IMR-90 (cell line): Measurements from ENCODE around the gene CD274. TPM values are rescaled to one million over a fixed set of nuclear protein-coding genes. Genes with fewer than 3 reads are reported as not detected.

Experiments used
- ATAC-seq: fragments of 200-7000 bp; cut with Tn5 transposase; 2 replicates; pipeline ENCODE4 v1.9.1; 2020; ENCODE audit warnings: low read depth, mild to moderate bottlenecking, moderate library complexity
- BruUV-seq: library from RNA; stranded (reverse); fragments of 400-500 nt; replicated peaks from 2 replicates; lab custom pipeline; 2021; lab: Mats Ljungman, UMichigan
- CTCF ChIA-PET: fragments of 300-600 bp; formaldehyde crosslinking; extraction: SDS; loops from one replicate; lab custom pipeline; 2021; ENCODE audit warnings: antibody characterized with exemption; lab: Yijun Ruan, JAX
- POLR2A ChIA-PET: fragments of 300-600 bp; sonication (Branson Sonifier 250); formaldehyde crosslinking; loops from one replicate; lab custom pipeline; 2022; ENCODE audit warnings: antibody characterized with exemption; ENCODE audit not compliant: unreplicated experiment; lab: Charles Lee
- DNase-seq: peaks from one replicate; pipeline ENCODE4 v3.0.0; 2013
- H2AFZ ChIP-seq: replicated peaks from 2 replicates; pipeline ENCODE3; 2013; ENCODE audit warnings: low read length, mild to moderate bottlenecking; ENCODE audit not compliant: poor library complexity
- H2AK5ac ChIP-seq: 2 replicates; pipeline ENCODE4 v1.6.1; 2013; ENCODE audit warnings: low read depth, low read length, inconsistent platforms
- H2AK9ac ChIP-seq: replicated peaks from 2 replicates; pipeline ENCODE3; 2013; ENCODE audit warnings: mild to moderate bottlenecking, low read depth, low read length, moderate library complexity; ENCODE audit not compliant: poor library complexity
- H2BK120ac ChIP-seq: 2 replicates; pipeline ENCODE4 v1.6.1; 2013; ENCODE audit warnings: low read depth, low read length, inconsistent platforms
- H2BK15ac ChIP-seq: 3 replicates; pipeline ENCODE4 v1.6.1; 2013; ENCODE audit warnings: low read depth, low read length, inconsistent platforms
- H2BK20ac ChIP-seq: 2 replicates; pipeline ENCODE4 v1.6.1; 2013; ENCODE audit warnings: low read depth, mild to moderate bottlenecking, inconsistent platforms, low read length, moderate library complexity
- H2BK5ac ChIP-seq: 2 replicates; pipeline ENCODE4 v1.6.1; 2013; ENCODE audit warnings: mild to moderate bottlenecking, low read depth, low read length, inconsistent platforms; ENCODE audit not compliant: poor library complexity, severe bottlenecking
- H3K14ac ChIP-seq: replicated peaks from 2 replicates; pipeline ENCODE4 v1.6.1; 2013; ENCODE audit warnings: low read depth, low read length, inconsistent platforms
- H3K18ac ChIP-seq: 2 replicates; pipeline ENCODE4 v1.6.1; 2013; ENCODE audit warnings: low read depth, low read length, control low read depth
- H3K23ac ChIP-seq: 2 replicates; pipeline ENCODE4 v1.6.1; 2013; ENCODE audit warnings: low read depth, low read length, inconsistent platforms
- H3K27ac ChIP-seq: 2 replicates; pipeline ENCODE4 v1.5.1; 2013; ENCODE audit warnings: mild to moderate bottlenecking, control low read depth, low read length; ENCODE audit not compliant: insufficient read depth
- H3K27me3 ChIP-seq: 2 replicates; pipeline ENCODE4 v1.6.1; 2013; ENCODE audit warnings: low read length; ENCODE audit not compliant: control insufficient read depth, insufficient read depth
- H3K36me3 ChIP-seq: 2 replicates; pipeline ENCODE4 v1.6.1; 2013; ENCODE audit warnings: low read length, mixed read lengths; ENCODE audit not compliant: control insufficient read depth, insufficient read depth
- H3K4ac ChIP-seq: 2 replicates; pipeline ENCODE4 v1.6.1; 2013; ENCODE audit warnings: low read depth, low read length, inconsistent platforms
- H3K4me1 ChIP-seq: 2 replicates; pipeline ENCODE4 v1.6.1; 2013; ENCODE audit warnings: low read length, mixed read lengths; ENCODE audit not compliant: control insufficient read depth, insufficient read depth
- H3K4me2 ChIP-seq: 2 replicates; pipeline ENCODE4 v1.6.1; 2013; ENCODE audit warnings: low read depth, mild to moderate bottlenecking, control low read depth, low read length, moderate library complexity
- H3K4me3 ChIP-seq: 2 replicates; pipeline ENCODE4 v1.5.1; 2013; ENCODE audit warnings: low read depth, mild to moderate bottlenecking, control low read depth, low read length, moderate library complexity; ENCODE audit not compliant: insufficient read depth
- H3K56ac ChIP-seq: 2 replicates; pipeline ENCODE4 v1.6.1; 2013; ENCODE audit warnings: low read length, inconsistent platforms; ENCODE audit not compliant: insufficient read depth; ENCODE audit errors: extremely low read depth
- H3K79me1 ChIP-seq, 2 experiments: 2 replicates each; pipeline ENCODE4 v1.6.1; 2013; ENCODE audit warnings: low read length in 2 of 2, inconsistent platforms in 1 of 2, low read depth in 1 of 2
- H3K9ac ChIP-seq: 2 replicates; pipeline ENCODE4 v1.6.1; 2013; ENCODE audit warnings: low read depth, low read length, control low read depth
- H3K9me1 ChIP-seq: 2 replicates; pipeline ENCODE4 v1.6.1; 2013; ENCODE audit warnings: low read length, inconsistent platforms; ENCODE audit not compliant: insufficient read depth
- H3K9me3 ChIP-seq: 2 replicates; pipeline ENCODE4 v1.6.1; 2013; ENCODE audit warnings: low read length; ENCODE audit not compliant: control insufficient read depth, insufficient read depth
- H4K20me1 ChIP-seq: 2 replicates; pipeline ENCODE4 v1.6.1; 2013; ENCODE audit warnings: low read length, inconsistent platforms; ENCODE audit not compliant: insufficient read depth
- H4K5ac ChIP-seq: 2 replicates; pipeline ENCODE4 v1.6.1; 2013; ENCODE audit warnings: mild to moderate bottlenecking, low read depth, low read length, control low read depth
- H4K8ac ChIP-seq, 2 experiments: 2 replicates each; pipeline ENCODE4 v1.6.1; 2013; ENCODE audit warnings: low read depth in 2 of 2, low read length in 2 of 2, control low read depth in 1 of 2, inconsistent platforms in 1 of 2
- H4K91ac ChIP-seq: 2 replicates; pipeline ENCODE4 v1.6.1; 2013; ENCODE audit warnings: low read depth, low read length, inconsistent platforms; ENCODE audit not compliant: insufficient read depth
- BHLHE40 ChIP-seq: fragments of 150-350 bp; IDR thresholded peaks from 2 replicates; pipeline ENCODE4 v1.6.1; 2016; ENCODE audit warnings: mild to moderate bottlenecking, low read depth, low read length
- CEBPB ChIP-seq: IDR thresholded peaks from 2 replicates; pipeline ENCODE4 v1.6.1; 2012; ENCODE audit warnings: low read depth, low read length, improper control_type of control experiment
- CHD1 ChIP-seq: IDR thresholded peaks from 2 replicates; pipeline ENCODE4 v1.6.1; 2012; ENCODE audit warnings: low read depth, low read length, improper control_type of control experiment
- FOS ChIP-seq: fragments of 150-350 bp; IDR thresholded peaks from 2 replicates; pipeline ENCODE4 v1.6.1; 2016; ENCODE audit warnings: low read depth, low read length
- MAFK ChIP-seq: IDR thresholded peaks from 2 replicates; pipeline ENCODE4 v1.6.1; 2012; ENCODE audit warnings: low read depth, low read length, improper control_type of control experiment
- MAZ ChIP-seq: IDR thresholded peaks from 2 replicates; pipeline ENCODE4 v1.6.1; 2012; ENCODE audit warnings: low read depth, mild to moderate bottlenecking, low read length, improper control_type of control experiment, moderate library complexity, borderline replicate concordance
- MXI1 ChIP-seq: IDR thresholded peaks from 2 replicates; pipeline ENCODE4 v1.6.1; 2012; ENCODE audit warnings: low read depth, mild to moderate bottlenecking, low read length, moderate library complexity, borderline replicate concordance
- NFE2L2 ChIP-seq: fragments of 150-350 bp; IDR thresholded peaks from 2 replicates; pipeline ENCODE4 v1.6.1; 2016; ENCODE audit warnings: low read depth, mild to moderate bottlenecking, low read length
- POLR2A ChIP-seq: IDR thresholded peaks from 2 replicates; pipeline ENCODE4 v1.6.1; 2012; ENCODE audit warnings: mild to moderate bottlenecking, low read depth, low read length
- RAD21 ChIP-seq: IDR thresholded peaks from 2 replicates; pipeline ENCODE4 v1.6.1; 2012; ENCODE audit warnings: low read length, improper control_type of control experiment
- RFX5 ChIP-seq: IDR thresholded peaks from 2 replicates; pipeline ENCODE4 v1.8.0; 2012; ENCODE audit warnings: low read depth, mild to moderate bottlenecking, low read length, moderate library complexity
- SMC3 ChIP-seq: fragments of 150-350 bp; IDR thresholded peaks from 2 replicates; pipeline ENCODE4 v1.6.1; 2016; ENCODE audit warnings: low read depth, mild to moderate bottlenecking, antibody characterized with exemption, low read length, moderate library complexity
- WGBS, 2 experiments: methylation state at CpG; one replicate each; pipeline versions ENCODE4 v1.1.5 to v1.1.7; 2013; ENCODE audit warnings: missing lambda C conversion rate in 2 of 2; ENCODE audit not compliant: insufficient read length in 1 of 2; ENCODE audit errors: extremely low coverage in 2 of 2; 5-methylcytosine and 5-hydroxymethylcytosine counted together
- dilution Hi-C: fragments of 300-500 bp; cut with HindIII; formaldehyde crosslinking; loops from one replicate; pipeline ENCODE4 v1.14.3; 2018; ENCODE audit warnings: low sequenced_read_pairs; ENCODE audit not compliant: unreplicated experiment
- in situ Hi-C: fragments of 300-500 bp; cut with MboI; formaldehyde crosslinking; loops from 3 replicates; pipeline ENCODE4 v1.14.3; 2019; ENCODE audit warnings: low sequenced_read_pairs, inconsistent platforms, mixed read lengths
- intact Hi-C: fragments of 100-400 bp; cut with micrococcal nuclease; formaldehyde crosslinking; loops from 2 replicates; pipeline ENCODE4 v1.10.0; 2022
- polyA plus RNA-seq, 3 experiments: library from polyadenylated mRNA; depleted of rRNA; stranded (reverse); fragments of >200 nt; gene quantifications; 2 replicates each; pipeline ENCODE4 v1.2.3, GENCODE V29; 2012; ENCODE audit warnings: low replicate concordance in 1 of 3
- total RNA-seq: library from RNA; depleted of rRNA; stranded (reverse); fragments of >200 nt; gene quantifications from 2 replicates; pipeline ENCODE4 v1.2.3, GENCODE V29; 2012
- TF ChIP-seq, protein P1 (sequence below): fragments of 150-350 bp; IDR thresholded peaks from 2 replicates; pipeline ENCODE4 v1.6.1; 2017; ENCODE audit warnings: mild to moderate bottlenecking, antibody characterized with exemption, low read length, low read depth
- TF ChIP-seq, protein P2 (sequence below): conservative IDR thresholded peaks from 2 replicates; pipeline ENCODE4 v1.5.1; 2012; ENCODE audit warnings: mild to moderate bottlenecking, low read depth, low read length, improper control_type of control experiment

Gene CD274
- total and polyA plus RNA-seq, 2 of the 4 experiments (the other 2 are of a cell fraction) = 17.4 to 19.4 TPM

DNA sequence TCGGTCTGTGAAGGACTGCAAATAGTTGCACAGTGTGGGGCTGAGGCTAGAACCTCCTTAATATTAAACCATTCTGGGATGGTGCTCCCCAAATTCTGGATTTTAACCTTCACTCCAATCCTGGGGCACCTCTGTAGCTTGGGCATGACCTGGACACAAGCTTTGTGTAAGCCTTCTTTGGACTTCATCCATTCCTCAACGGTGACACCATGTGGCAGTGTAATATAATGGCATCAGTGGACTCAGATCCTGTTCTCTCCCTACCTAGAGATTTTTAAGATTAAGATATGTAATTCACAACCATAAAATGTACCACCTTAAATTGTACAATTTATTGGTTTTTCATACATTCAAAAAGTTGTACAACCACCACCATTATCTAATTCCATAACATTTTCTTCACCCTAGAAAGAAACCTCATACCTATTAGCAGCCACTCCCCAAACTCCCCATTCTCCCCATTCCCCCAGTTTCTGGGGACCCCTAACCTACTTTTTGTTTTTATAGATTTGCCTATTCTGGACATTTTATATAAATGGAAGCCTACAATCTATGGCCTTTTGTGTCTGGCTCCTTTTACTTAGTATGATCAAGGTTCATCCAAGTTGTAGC lies 7.8 kb upstream of the CD274 start (continued):
- TF ChIP-seq, protein P1, sequence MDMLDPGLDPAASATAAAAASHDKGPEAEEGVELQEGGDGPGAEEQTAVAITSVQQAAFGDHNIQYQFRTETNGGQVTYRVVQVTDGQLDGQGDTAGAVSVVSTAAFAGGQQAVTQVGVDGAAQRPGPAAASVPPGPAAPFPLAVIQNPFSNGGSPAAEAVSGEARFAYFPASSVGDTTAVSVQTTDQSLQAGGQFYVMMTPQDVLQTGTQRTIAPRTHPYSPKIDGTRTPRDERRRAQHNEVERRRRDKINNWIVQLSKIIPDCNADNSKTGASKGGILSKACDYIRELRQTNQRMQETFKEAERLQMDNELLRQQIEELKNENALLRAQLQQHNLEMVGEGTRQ = no peak

DNA sequence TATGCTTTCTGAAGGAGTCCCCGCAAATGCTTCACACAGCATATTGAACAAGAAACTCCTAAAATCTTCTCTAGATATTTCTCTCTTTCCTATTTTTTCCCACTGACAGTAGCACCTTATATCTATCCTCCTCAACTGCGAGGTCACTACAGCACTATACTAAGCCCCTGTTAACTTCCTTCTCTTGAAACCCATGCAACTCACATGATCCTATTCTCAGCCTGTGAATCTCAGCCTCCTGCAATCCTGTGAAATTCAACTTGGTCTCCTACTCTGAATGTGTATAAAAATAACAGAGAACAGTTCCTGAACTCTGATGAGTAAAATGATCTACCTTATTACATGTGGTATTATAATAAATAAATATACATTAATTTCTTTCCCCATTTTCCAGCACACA lies 6.5 kb upstream of the CD274 start:
- H2AFZ ChIP-seq = no peak overlapping the region
- ATAC-seq = no peak
- H3K79me1 ChIP-seq = peaks cover 0 to 8% of the 10 kb centered on the region in 2 experiments; a peak in 2 of 4 replicates
- H3K23ac ChIP-seq = no peak overlapping the region
- no peak overlapping the region for H4K8ac ChIP-seq
- no peaks in the 10 kb centered on the region for H3K27me3 ChIP-seq
- H3K56ac ChIP-seq = no peak overlapping the region
- 100% methylated on average over 1 of the region's 2 CpGs; no CpG with 5 or more reads in 1 of the 2 experiments for WGBS, 2 experiments
- no peak for DNase-seq
- H3K4me2 ChIP-seq = no peak overlapping the region
- no peak overlapping the region for H2AK9ac ChIP-seq
- no peaks in the 10 kb centered on the region for H3K36me3 ChIP-seq
- in situ Hi-C loops = loop anchor here (5.0 to 25.0 kb wide), 2 partner anchors 257 to 682 kb away; partner anchors contain the start of gene INSL6
- H2BK120ac ChIP-seq = no peak overlapping the region
- H3K9me3 ChIP-seq = no peaks in the 10 kb centered on the region
- H3K9me1 ChIP-seq = peaks cover 2% of the 10 kb centered on the region; the same call in 1 of the 2 replicates
- no peak overlapping the region for H2AK5ac ChIP-seq
- H3K4me3 ChIP-seq = no peak overlapping the region
- H3K14ac ChIP-seq = no peak overlapping the region
- dilution Hi-C loops = no loop called here
- no peak overlapping the region for H4K91ac ChIP-seq
- ChIA-PET POLR2A (no interaction called here), CTCF (interaction anchor here (1.5 to 1.6 kb wide), 2 partner anchors 146 to 258 kb away, joined by 7 to 8 read pairs; no protein-coding TSS in a partner anchor)
- H2BK5ac ChIP-seq = no peak overlapping the region
- no peak overlapping the region for H2BK20ac ChIP-seq
- BruUV-seq = no TSS peak
- H3K4ac ChIP-seq = no peak overlapping the region
- H4K20me1 ChIP-seq = no peaks in the 10 kb centered on the region
- intact Hi-C loops = no loop called here
- H3K9ac ChIP-seq = no peak overlapping the region
- H3K18ac ChIP-seq = no peak overlapping the region
- no peak overlapping the region for H3K27ac ChIP-seq
- H2BK15ac ChIP-seq = no peak overlapping the region
- peaks cover 4% of the 10 kb centered on the region for H3K4me1 ChIP-seq
- H4K5ac ChIP-seq = no peak overlapping the region
- no peak for TF ChIP-seq POLR2A
- no peak for TF ChIP-seq MAFK
- no peak for TF ChIP-seq CEBPB
- TF ChIP-seq, protein P2, sequence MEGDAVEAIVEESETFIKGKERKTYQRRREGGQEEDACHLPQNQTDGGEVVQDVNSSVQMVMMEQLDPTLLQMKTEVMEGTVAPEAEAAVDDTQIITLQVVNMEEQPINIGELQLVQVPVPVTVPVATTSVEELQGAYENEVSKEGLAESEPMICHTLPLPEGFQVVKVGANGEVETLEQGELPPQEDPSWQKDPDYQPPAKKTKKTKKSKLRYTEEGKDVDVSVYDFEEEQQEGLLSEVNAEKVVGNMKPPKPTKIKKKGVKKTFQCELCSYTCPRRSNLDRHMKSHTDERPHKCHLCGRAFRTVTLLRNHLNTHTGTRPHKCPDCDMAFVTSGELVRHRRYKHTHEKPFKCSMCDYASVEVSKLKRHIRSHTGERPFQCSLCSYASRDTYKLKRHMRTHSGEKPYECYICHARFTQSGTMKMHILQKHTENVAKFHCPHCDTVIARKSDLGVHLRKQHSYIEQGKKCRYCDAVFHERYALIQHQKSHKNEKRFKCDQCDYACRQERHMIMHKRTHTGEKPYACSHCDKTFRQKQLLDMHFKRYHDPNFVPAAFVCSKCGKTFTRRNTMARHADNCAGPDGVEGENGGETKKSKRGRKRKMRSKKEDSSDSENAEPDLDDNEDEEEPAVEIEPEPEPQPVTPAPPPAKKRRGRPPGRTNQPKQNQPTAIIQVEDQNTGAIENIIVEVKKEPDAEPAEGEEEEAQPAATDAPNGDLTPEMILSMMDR = no peak
- TF ChIP-seq SMC3 = no peak
- TF ChIP-seq BHLHE40 = no peak
- TF ChIP-seq MAZ = no peak
- no peak for TF ChIP-seq CHD1
- TF ChIP-seq MXI1 = no peak
- TF ChIP-seq NFE2L2 = no peak
- TF ChIP-seq, protein P1 = no peak
- TF ChIP-seq RFX5 = no peak
- TF ChIP-seq FOS = no peak
- no peak for TF ChIP-seq RAD21
